ENCODE results near the gene HYI.
"Not testable (repeated sequence)": the region's sequence is repeated elsewhere in the genome, so short reads cannot be mapped to it uniquely, and the experiment has no call there.

The HYI gene

DNA sequence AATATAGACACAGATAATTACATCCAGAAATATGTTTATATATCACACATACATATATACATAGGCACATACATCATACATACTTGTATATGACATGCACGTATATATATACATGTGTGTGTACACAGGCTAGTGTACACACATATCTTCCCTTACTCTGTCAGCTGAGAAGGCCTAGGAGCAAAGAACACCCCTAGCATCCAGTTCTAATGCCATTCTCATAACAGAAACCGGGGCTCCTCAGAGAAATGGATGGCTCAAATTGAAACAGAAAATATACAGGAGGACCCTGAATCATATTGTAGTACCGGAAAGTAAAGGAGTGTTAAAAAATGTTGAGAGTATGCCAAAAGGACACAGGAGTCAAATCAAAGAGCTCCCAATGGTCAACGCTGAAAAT, 19.7 kb upstream of the HYI start:
- no peak for DNase-seq (ENCODE audit: low read depth)
- no peak overlapping the region for H3K4me3 ChIP-seq (ENCODE audit: low read length)
- TF ChIP-seq, protein P1, sequence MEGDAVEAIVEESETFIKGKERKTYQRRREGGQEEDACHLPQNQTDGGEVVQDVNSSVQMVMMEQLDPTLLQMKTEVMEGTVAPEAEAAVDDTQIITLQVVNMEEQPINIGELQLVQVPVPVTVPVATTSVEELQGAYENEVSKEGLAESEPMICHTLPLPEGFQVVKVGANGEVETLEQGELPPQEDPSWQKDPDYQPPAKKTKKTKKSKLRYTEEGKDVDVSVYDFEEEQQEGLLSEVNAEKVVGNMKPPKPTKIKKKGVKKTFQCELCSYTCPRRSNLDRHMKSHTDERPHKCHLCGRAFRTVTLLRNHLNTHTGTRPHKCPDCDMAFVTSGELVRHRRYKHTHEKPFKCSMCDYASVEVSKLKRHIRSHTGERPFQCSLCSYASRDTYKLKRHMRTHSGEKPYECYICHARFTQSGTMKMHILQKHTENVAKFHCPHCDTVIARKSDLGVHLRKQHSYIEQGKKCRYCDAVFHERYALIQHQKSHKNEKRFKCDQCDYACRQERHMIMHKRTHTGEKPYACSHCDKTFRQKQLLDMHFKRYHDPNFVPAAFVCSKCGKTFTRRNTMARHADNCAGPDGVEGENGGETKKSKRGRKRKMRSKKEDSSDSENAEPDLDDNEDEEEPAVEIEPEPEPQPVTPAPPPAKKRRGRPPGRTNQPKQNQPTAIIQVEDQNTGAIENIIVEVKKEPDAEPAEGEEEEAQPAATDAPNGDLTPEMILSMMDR (IDR thresholded peaks at IDR 0.05; ENCODE audit: insufficient read depth, low read depth, low read length, missing control alignments): no peak

DNA sequence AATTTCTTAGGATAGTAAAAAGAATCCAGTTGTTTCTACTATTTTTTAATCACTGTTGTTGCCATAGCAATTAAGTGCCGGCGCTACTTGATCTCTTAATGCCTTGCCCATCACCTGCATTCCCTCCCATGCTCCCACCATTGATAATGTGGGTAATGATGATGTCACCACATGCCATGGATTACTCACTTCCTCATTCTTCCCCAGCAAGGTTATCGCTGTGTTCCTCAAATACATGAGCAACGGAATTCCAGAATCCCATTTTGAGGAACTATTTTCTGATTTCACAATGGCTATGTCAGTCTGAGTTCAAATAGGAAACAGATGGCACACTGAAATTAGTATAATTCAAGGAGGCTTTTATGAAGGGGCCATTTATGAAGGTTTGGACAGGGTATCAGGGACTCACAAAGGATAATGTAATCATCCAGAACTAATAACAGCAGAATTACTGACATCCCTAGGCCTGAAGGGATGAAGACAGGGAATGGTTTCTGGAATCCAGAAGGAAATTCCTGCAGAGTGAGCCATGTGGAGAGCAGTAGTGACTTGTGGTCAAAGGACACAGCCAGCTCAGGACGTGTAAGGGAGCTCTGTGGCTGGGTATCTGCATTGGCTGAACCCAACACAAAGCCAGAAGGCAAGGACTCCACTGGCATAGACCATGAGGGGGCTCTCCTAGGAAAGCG, 18.9 kb upstream of the HYI start:
- peak; percentile 85 for DNase-seq (ENCODE audit: low read depth)
- H3K4me3 ChIP-seq (ENCODE audit: low read length): not testable (repeated sequence)

DNA sequence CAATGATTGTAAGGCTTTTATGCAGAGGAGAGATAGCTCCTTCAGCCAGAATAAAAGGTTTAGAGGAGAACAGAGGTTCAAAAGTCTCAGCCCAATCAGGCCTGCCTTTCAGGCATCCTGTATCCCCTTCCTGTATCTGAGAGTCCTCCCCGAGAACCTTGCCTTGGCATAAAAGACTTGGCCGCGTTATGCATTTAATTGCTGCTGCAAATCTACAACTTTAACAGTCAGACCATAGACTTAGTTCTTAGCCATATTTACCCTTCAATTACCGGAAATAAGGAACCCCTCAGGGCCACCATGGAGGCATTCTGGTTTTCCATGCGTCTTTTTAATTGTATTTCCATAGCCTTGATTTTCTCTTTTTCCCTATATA, 18.3 kb upstream of the HYI start:
- TF ChIP-seq, protein P1 (IDR thresholded peaks at IDR 0.05; ENCODE audit: insufficient read depth, low read depth, low read length, missing control alignments): no peak
- H3K4me3 ChIP-seq (ENCODE audit: low read length): no peak overlapping the region
- DNase-seq (ENCODE audit: low read depth): no peak

DNA sequence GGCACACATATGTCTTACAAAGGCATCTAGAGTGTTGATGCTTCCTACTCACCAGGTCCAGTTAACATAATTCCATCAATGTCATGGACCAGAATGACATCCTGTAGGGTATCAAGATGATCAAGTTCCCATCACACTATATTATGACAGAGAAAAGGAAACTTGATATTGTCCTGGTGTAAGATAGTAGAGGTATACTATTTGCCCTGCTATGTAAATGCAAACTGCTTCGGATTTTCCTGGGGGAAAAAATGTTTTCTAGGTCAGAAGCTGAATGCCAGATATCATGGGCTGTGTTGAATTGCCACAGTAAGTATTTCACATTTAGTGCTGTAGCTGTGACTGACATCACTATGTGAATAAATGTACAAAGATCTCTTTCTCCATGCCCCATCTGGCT, 16.2 kb upstream of the HYI start:
- no peak overlapping the region for H3K4me3 ChIP-seq (ENCODE audit: low read length)
- no peak for DNase-seq (ENCODE audit: low read depth)
- TF ChIP-seq, protein P1 (IDR thresholded peaks at IDR 0.05; ENCODE audit: insufficient read depth, low read depth, low read length, missing control alignments): no peak

DNA sequence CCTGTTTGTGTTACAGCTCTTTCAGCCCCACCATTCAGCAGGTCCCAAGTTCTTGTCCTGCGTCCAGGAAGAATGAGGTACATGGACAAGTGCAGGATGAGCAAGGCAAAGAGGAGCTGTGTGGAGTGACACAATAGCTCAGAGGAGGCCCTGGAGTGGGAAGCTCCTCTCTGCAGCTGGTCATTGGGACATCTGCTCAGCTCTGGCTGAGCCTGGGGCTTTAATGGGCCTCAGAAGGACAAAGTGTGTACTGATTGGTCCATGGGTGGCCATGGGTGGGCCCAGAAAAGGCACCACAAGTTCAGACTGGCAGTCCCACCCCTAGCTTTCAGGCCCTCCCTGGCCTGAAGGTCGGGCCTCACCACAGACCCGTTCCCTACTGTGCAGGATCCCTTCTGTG, 14.7 kb upstream of the HYI start:
- no peak overlapping the region for H3K4me3 ChIP-seq (ENCODE audit: low read length)
- DNase-seq (ENCODE audit: low read depth): no peak
- TF ChIP-seq, protein P1 (IDR thresholded peaks at IDR 0.05; ENCODE audit: insufficient read depth, low read depth, low read length, missing control alignments): no peak

DNA sequence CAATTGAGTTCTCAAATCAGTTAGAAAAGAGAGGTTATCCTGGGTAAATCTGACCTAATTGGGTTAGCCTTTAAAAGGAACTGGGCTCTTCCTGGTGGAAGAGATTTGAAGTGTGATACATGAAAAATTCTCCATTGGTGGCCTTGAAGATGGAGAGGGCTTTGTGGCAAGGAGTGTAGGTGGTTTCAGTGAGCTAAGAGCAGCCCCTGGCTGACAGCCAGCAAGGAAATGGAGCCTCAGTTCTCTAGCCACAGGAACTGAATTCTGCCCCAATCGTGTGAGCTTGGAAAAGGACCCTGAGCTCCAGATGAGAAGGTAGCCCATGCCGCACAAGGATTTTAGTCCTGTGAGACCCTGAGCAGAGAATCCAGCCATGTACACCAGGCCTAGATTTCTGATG, 12.7 kb upstream of the HYI start:
- TF ChIP-seq, protein P1 (IDR thresholded peaks at IDR 0.05; ENCODE audit: insufficient read depth, low read depth, low read length, missing control alignments): no peak
- H3K4me3 ChIP-seq (ENCODE audit: low read length): no peak overlapping the region
- no peak for DNase-seq (ENCODE audit: low read depth)

DNA sequence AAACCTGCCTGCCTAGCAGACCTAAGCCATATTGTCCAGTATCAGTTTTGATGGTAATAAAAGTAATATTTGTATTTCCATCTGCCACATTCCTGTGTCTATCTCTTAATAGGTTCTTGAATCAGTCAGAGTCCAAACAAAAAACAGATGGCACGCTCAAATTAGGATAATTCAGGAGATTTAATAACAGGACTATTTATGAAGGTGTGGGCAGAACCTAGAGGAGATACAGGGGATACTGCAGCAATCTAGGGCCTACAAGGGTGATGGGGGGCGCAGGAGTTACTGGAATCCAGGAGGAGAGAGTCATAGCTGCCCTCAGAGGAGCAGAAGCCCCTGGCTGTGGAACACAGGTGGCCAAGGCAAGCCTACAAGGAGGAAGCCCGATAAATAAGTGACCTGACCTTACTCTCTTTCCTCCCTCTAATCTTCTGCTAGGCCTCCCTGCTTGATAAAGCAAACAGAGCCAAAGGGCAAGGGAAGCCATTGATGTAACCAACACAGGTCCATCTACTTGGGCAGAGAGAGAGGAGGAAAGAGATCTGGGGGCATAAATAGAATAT, 11.9 kb upstream of the HYI start:
- no peak for DNase-seq (ENCODE audit: low read depth)
- no peak overlapping the region for H3K4me3 ChIP-seq (ENCODE audit: low read length)
- TF ChIP-seq, protein P1 (IDR thresholded peaks at IDR 0.05; ENCODE audit: insufficient read depth, low read depth, low read length, missing control alignments): no peak

Measured in epithelial cell of esophagus (primary cell).